Vagina (tissue), 2 donors: ENCODE results near the gene TASP1.

Experiments used
- CTCF ChIP-seq, 3 experiments: fragments of 450-650 bp in 2 of 3; fragments of 200-600 bp in 1 of 3; sonication (generic) in 1 of 3; IDR thresholded peaks; one replicate each; pipeline ENCODE4 v1.5.1; 2017 to 2019; ENCODE audit warnings: antibody characterized with exemption in 3 of 3, mild to moderate bottlenecking in 2 of 3, moderate library complexity in 2 of 3
- POLR2A ChIP-seq, 2 donors: fragments of 450-650 bp; IDR thresholded peaks; one replicate each; pipeline ENCODE4 v1.6.1; 2017; ENCODE audit warnings: antibody characterized with exemption in 2 of 2, mild to moderate bottlenecking in 2 of 2, moderate library complexity in 2 of 2
- POLR2AphosphoS5 ChIP-seq, 2 donors: sonication (generic); formaldehyde crosslinking; IDR thresholded peaks; one replicate each; pipeline ENCODE4 v1.9.0; 2017; ENCODE audit warnings: antibody characterized with exemption in 2 of 2, mild to moderate bottlenecking in 2 of 2, low read depth in 1 of 2; ENCODE audit not compliant: insufficient read depth in 1 of 2

GRCh38 chr20:13672690-13673089, 34.0 kb upstream of the TASP1 start:
- TF ChIP-seq CTCF (IDR thresholded peaks at IDR 0.05) (no peak), POLR2A (IDR thresholded peaks at IDR 0.05) (no peak), POLR2AphosphoS5 (IDR thresholded peaks at IDR 0.05; ENCODE audit: insufficient read depth in 1 of 2, low read depth in 1 of 2) (no peak)
